Right lung (tissue), 5 donors: ENCODE results near the gene PROM2. TPM values are rescaled to one million over a fixed set of nuclear protein-coding genes. Genes with fewer than 3 reads are reported as not detected.

ENCODE experiments used
- DNase-seq, 2 donors: peaks; one replicate each; pipeline ENCODE4 v3.0.0-alpha.2; 2013
- polyA plus RNA-seq, 5 donors: library from polyadenylated mRNA; unstranded; fragments of 120-200 nt; gene quantifications; one replicate each; pipeline versions ENCODE4 v1.2.1 to v1.2.3, GENCODE V29; 2013; ENCODE audit warnings: inconsistent platforms in 1 of 5, low replicate concordance in 1 of 5; ENCODE audit not compliant: insufficient read length in 5 of 5, insufficient read depth in 1 of 5

Gene PROM2
- polyA plus RNA-seq, 5 donors: 8.5 to 14.6 (median 14.2) TPM

DNA sequence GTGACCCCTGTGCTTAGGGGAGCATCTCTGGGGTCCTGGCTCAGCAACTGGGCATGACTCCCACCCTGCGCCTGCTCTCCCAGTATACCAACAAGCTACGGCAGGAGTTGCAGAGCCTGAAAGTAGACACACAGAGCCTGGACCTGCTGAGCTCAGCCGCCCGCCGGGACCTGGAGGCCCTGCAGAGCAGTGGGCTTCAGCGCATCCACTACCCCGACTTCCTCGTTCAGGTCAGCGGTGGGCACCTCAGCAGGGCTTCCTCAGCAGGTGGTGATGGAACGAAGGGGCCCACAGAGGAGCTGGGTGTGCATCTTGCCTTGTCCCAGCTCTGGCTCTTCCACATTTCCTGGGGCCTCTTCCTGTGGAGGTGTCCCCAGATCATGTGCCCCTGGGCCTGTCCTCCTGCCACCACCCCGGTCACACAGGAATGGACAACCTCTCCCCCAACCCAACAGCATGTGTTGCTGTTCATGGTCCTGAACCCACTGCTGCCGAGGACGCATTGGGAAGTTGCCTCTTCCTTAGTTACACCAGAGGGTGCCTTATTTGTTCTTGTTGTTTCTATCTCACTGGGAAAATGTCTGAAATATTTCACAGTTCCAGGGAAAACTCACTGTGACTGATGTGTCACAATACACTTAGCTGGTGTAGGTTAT, 10.8 kb downstream of the PROM2 start:
- DNase-seq: no peak

DNA sequence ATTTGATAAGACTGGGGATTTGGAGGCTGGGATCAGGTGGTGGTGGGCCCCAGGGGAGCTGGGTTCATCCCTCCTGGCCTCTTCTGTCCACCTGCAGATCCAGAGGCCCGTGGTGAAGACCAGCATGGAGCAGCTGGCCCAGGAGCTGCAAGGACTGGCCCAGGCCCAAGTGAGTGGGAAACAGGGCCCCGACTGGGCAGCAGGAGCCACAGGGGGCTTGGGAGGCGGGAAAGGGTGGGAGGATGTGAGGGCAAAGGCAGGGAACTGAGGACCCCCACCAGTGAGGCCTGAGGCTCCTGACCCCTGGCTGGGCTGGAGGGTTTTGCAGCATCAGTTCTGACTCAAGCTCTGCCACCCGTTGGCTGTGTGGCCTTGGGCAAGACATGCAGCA, 11.3 kb downstream of the PROM2 start:
- DNase-seq: no peak

DNA sequence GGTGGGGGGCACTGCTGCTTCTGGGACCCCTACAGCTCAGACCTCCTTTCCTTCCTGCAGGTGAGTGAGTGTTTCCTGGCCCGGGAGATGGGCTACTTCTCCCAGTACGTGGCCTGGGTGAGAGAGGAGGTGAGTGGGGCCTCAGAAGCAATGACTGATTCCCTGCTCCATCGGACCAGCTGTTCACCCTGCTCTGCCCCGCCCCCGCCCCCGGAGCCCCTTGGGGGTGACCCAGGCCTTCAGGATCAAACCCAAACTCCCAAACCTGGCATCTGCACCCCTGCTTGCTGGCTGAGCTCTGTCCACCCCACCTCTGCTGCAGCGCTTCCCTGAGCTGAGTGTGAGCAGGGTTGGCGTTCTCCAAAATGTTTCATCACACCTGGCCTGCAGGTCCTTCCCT, 13.1 kb downstream of the PROM2 start:
- DNase-seq: no peak

DNA sequence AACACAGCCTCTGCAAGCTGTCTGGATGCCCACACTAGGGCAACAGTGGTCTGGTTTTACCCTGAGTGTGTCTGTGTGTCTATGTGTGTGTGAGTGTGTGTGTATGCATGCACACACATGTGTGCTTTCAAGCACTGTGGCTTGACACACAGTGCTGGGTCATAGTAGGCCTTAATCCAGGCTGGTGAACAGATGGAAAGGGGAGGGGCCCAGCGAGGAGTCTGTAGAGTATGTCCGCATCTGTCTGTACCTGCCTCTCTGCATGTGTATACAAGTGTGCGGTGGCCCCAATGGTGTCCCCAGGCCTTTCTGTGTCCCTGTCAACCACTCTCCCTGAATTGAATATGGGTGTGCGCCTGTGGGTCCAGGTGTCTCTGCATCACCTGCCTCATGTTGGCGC, 13.6 kb downstream of the PROM2 start:
- DNase-seq: no peak

DNA sequence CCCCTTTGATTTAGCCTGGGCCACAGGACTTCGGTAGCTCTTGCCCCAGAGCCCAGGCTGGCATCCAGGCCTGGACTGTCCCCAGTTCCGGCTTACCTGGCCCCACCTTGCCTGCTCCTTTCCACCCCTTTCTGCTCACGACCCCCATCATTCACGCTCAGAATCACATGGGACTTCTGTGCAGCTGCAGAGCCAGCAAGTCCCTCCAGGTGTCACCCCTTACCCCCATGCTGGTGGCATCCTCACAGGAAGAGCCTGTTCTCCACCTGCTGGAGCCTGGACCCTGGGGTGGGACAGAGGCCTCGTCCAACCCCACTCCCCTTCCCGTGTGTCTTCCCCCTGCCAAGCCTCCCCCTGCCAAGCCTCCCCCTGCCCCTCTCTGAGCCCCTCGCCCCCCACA, 15.0 kb downstream of the PROM2 start:
- DNase-seq: no peak

DNA sequence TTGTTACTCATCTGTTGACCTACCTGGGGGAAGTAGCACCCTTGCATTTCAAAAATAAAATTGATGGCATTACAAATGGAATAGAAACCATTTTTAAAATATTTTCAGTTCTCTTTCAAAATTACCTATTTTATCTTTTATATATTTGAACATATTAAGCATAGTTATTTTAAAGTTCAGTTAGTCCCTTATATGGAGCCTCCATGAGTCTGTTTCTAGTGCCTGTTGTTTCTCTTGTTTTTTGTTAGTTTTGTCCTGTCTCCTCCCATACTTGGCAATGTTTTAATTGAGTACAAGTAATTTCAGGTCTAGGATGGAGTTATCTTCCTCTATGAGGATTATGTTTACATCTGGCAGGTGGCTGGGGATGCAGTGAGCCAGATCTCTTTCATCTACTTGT, 17.0 kb downstream of the PROM2 start:
- DNase-seq: no peak

DNA sequence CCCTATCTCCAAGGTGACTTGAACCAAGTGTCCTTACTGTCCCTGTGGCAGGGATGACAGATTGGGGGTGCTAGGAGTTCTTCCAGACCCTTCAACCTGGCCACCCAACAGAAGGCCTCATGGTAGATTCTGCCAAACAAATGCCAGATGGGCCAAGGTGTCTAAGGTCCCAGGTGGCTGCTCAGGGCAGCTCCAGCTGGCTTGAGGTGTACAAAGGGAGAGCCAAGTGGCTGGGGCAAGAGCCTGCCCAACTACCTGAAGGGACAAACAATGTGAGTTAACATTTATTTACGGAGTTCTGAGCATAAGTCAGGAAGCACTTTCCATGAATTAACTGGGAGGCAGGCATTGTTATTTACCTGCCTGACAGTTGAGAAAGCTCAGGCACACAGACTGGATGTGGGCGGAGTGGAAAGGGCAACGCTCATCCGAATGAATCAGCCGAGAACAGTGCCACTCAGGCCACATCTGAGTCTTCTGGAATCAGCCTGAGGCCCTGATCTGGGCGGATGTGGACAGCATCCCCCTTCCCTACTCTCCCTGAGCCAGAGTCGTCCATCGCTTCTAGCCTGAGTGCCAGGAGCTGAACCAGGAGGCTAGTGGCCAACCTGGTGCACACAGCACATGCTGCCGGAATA, 18.5 kb downstream of the PROM2 start:
- DNase-seq: no peak

DNA sequence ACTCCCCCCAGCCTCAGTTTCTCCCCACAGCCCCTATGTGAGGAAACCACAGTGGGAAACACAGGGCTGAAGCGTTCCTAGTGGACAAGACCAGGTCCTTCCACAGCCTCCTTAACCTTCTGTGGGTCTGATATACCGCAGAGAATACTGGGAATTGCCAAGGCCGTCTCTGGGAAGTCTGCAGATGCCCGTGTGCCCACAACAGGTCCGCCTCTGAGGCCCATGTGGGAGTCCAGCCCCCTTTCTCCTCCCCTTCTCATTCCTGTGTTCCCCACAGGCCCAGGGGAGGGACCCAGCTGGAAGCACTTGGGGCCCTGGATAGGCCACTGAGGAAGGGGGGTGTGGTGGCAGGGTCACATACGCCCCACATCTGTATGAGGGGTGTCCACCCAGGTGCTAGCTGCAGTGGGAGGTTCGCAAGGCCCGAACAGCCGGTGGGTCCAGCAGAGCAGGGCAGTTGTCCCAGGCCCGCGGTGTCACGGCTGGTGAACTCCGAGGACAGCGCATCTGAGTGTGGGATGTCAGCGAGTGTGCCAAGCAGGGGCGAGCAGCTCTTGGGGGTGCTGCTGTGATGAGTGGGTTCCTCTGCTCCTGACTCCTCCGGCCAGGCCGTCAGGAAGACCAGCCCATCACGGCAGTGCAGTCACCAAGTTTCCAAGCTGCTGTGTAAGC, 20.5 kb downstream of the PROM2 start:
- no peak for DNase-seq

DNA sequence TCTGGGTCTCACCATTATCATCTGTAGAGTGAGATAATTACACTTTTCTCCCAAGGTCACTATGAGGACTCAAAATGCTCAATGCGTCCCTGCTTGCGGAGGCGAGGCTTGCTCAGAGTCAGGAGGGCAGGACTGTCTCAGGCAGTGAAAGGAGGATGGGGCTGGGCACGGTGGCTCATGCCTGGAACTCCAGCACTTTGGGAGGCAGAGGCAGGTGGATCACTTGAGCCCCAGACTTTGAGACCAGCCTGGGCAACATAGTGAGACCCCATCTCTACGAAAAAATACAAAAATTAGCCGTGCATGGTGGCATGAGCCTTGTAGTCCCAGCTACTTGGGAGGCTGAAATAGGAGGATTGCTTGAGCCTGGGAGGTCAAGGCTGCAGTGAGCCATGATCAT, 21.1 kb downstream of the PROM2 start:
- DNase-seq: no peak

DNA sequence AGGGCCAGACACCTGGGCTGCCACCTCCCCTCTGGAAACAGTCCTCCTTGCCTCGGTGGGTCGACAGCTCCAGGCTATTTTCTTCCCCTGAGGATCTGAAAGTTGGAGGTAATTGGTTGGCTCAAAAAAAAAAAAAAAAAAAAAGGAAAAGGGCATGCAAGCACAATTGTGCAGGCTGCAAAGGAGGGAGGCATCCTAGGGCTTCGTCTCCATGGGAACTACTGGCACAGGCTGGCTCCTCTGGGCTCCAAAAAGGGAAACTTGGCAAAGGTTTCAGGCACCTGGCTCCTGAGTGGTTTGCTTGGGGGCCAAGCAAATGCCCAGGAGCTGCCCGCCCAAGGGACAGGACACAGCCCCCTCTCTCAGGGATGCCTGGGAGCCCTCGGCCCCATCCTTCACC, 21.8 kb downstream of the PROM2 start:
- no peak for DNase-seq

DNA sequence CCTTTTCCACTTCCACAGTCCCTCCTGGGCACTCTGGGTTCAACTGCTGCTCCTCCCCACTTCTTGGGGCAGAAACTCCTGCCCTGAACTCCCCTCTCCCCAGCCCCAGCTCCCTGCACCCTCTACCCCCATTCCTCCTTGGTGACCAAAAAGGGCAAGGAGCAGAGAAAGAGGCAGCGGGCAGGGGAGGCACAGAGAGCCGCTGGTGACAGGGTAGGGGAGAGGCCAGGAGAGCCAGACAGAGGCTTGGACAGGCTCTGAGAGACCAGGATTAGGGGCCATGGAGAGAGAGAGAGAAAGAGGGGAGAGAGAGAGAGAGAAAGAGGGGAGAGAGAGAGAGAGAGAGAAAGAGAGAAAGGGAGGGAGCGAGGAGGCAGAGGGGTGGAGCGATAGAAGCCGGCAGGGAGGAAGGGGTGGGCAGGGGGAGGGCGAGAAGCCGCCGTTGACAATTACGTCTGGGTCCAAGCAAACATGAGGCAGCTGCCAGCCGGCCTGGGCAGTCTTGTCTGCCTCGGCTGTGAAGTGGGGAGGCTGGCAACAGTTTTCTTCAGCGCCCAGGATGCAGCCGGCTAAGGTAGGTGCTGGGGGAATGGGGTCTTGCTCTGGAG, 22.7 kb downstream of the PROM2 start, which contains the start of gene KCNIP3:
Gene KCNIP3, plus strand, starts transcription at position 468 of the 608 bp plus-strand sequence. Its CDS starts 92 bp downstream, at position 560.
- peak; percentile 55 to 61 for DNase-seq

DNA sequence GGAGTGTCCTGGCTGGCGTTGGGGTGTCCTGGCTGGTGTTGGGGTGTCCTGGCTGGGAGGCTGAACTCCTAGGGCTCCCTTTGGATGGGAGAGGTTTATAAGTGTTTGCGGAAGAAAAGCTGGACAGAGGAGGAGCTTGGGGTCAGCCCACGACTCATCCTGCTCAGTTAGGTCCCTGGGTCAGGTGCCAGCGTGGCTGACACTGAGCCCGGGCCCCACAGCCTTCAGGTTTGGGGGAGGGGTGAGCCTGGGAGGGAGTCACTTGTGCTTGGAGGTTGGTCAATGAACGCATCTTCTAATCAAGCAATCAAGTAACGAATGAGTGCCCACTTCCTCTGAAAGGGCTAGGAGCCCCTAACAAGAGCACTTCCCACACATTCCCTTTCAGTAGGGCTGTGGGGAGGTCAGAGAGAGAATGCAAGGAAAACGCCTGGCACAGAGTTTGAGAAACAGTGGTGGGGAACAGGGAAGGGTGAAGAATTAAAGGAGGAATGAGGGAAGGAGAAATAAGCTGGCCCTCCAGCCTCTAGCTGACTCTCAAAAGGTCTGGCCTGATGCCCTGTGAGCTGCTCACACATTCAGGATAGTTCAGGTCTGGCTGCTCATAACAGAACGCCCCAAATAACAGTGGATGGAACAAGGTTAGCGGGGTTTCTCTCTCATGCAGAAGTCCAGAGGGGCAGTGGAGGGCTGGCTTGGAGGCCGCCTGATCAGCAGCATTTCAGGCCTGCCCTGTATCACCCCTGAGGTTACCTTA, 23.6 kb downstream of the PROM2 start:
- DNase-seq: no peak

DNA sequence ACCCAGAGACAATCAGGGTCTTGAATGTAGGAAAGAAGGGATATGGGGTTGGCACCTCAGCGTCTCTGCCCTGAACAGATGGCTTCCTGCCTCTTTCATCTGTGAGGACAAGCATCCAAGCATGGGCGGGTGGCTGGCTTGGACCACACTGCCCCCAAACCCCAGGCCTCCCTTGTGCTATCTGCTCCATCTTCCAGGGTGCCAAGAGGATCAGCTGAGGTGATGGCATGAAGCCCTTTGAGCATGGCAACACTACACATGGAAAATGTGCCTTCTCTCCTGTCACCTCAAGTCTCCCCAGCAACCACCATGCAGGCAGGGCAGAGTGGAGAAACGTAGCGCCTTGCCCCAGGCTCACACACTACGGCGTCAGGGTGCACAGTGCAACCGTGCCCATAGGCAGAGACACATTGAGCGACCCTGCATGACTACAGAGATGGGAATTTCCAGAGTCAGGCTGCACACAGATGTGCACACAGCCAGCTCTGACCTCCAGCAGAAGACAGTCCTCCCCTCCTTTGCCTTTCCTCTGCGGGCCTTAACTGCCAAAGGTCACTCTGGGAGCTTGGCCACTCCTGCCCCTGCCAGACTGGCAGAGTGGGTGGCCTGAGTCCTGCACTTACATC, 24.4 kb downstream of the PROM2 start:
- DNase-seq: no peak

DNA sequence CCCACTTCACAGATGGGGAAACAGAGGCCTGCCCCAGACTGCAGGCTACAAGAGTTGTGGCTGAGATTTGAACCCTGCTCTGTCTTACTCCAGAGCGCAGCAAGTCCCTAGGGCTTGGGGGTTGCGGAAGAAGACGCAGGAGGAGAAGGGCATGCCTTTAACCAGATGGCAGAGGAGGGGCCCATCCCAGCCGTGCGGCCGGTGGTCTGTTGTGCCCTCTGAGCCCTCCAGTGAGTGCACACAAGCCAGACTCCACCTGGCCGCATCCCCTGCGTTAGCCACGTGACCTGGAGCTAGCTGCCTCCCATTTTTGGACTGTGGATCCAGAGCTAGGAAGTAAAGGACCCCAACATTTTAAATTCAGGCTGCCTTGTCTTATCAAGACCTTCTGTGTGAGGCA, 25.7 kb downstream of the PROM2 start:
- DNase-seq: no peak

DNA sequence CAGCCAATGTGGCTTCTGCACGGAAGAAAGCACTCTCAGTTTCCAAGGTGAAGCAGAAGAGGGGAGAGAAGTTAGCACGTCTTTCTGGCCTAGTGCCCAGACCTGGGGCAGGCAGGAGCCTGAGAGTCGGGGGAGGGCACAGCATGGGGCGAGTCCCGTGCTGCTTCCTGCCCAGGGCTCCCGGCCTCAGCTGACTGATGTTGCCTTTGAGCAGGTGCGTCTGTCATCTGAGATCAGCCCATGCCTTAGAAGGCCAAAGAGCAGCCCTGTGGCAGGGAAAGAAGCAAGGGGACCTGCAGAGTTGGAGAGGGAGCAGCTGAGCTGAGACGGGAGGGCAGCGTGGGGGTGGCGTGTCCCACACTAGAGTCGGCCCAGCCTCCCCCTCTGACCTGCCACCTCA, 26.2 kb downstream of the PROM2 start:
- DNase-seq: peak in 1 of 2 donors; percentile 52

DNA sequence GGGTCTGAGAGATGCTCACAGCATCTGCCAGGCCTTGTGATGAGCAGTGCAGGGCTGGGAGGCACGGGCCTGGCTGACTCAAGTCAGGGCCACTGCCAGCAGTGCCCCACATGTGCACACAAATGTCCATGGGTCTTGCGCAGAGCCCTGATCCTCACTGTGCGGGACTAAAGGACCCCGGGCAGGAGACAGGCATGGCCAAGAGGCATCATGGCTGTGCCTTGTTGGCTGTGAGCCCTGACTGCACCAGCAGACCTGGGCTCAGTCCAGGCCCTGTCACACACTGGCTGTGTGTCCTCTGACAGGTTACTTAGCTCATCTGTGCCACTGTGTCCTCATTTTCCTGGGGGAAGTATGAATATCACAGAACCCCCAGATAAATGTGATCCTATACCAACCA, 26.9 kb downstream of the PROM2 start:
- DNase-seq: no peak

DNA sequence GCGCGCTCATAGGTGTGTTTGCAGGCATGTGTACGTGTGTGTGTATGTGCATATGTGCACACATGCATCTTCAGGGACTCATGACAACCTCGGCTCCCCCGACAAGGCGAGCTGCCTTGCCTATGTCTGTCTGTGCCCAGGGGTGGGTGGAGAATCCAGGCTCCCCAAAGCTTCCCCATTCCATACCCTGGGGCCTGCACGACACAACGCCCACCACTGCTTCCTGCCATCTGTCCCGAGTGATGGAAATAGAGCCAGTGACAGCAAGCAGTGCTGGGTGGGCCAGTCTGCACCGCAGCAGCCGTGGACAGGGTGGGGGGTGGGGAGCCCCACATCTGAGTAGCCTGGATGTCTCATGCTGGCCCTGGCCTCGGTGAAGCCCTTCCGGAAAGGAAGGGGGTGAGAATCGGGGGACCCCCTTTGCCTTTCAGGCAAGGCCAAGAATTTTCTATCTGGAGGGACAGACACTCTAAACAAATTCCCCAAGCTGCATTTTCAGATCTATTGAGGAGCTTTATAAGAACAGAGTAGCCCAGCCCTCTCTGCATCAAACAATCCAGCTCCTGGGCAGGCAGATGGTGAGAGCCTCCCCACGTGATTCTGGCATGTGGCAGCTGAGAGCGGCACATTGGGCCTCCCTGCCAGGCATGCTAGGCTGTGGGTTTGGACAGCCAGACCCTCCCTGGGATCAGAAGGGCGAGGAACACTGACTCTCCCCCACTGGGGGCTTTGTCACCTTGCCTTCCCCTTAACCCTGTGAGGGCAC, 27.8 kb downstream of the PROM2 start:
- DNase-seq: no peak

DNA sequence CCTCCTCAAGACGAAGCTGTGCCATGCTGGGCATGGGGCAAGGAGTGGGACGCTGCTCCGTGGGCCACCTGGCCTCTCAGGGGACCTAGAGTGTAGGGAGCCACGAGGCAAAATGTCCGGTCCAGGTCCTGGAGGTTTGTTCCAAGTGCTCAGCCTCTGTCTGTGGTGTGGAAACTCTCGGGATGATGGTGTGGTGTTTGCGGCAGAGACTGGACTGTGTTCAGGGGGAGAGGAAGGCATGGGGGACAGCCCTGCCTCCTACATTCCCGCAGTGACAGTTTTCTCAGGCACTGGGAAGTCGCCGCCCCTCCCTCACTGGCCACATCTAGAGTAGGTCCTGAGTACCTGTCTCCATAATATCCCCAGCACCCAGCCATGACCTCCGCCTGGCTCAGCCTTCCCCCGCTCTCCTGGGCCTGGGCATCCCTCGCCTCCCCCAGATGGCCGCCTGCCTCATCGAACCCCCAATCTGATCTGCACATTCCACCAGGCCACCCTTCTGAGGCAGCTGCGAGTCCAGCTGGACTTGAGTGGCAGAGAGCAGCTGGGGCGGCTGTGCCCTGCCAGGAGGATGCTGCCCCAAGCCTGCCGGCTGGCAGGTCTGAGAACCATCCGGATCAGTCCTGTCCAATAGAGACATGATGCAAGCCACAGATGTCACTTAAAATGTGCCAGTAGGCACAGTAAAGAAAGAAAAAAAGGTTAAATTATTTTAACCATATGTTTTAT, 29.1 kb downstream of the PROM2 start:
- no peak for DNase-seq

DNA sequence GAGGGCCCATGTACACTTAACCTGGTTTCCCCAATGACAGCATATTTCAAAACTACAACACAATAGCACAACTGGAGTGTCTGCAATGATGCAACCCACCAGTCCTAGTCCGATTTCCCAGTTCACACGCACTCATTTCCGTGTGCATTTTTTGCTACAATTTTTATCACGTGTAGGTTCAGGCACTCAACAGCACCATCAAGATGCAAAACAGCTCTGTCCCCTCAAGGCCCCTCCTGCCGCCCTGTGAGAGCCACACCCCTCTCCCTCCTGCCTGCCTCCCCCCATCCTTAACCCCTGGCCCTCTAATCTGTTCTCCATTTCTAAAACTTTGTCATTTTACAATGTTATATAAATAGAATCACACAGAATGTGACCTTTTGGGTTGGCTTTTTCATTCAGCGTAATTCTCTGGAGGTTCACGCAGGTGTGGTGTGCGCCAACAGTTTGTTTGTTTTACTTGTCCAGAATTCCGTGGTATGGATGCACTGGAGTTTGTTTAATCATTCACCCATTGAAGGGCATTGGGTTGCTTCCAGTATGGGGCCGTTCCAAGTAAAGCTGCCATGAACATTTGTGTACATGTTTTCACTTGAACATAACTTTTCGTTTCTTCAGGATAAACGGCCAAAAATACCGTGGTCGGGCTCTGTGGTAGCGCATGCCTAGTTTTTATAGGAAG, 31.3 kb downstream of the PROM2 start:
- peak; percentile 36 to 40 for DNase-seq
